ENCODE measurements around the gene GOLGA8Q. TPM values are rescaled to one million over a fixed set of nuclear protein-coding genes. Genes with fewer than 3 reads are reported as not detected.
"Not testable (repeated sequence)": the region's sequence is repeated elsewhere in the genome, so short reads cannot be mapped to it uniquely, and the experiment has no call there.

GOLGA8Q gene, protein sequence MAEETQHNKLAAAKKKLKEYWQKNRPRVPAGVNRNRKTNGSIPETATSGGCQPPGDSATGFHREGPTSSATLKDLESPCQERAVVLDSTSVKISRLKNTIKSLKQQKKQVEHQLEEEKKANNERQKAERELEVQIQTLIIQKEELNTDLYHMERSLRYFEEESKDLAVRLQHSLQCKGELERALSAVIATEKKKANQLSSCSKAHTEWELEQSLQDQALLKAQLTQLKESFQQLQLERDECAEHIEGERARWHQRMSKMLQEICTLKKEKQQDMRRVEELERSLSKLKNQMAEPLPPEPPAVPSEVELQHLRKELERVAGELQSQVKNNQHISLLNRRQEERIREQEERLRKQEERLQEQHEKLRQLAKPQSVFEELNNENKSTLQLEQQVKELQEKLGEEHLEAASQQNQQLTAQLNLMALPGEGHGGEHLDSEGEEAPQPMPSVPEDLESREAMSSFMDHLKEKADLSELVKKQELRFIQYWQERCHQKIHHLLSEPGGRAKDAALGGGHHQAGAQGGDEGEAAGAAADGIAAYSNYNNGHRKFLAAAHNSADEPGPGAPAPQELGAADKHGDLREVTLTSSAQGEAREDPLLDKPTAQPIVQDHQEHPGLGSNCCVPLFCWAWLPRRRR
- 7.2 and 8.0 TPM in 2 replicates for total RNA-seq

DNA sequence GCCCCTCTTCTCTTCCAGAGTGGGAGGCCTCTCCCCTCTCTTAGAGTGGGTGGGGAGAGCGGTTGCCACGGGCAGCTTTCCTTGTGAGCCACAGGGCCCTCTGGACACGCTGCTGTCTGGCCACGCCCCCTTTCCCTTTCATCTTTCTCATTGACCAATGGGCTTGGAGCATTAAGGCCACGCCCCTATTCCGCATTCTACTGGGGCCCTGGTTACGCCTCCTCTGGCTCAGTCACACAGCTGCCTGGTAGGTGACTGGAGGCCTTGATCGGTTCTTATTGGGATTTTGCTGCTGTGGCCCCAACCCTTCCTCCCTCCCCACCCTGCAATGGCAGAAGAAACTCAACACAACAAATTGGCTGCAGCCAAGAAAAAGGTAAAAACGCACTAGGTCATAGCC lies at the start of gene GOLGA8Q:
GOLGA8Q (plus strand) TSS at position 301 of the 400 bp plus-strand sequence; CDS start at position 329, 28 bp downstream.
- intact Hi-C loops (cut with micrococcal nuclease), result not testable (repeated sequence)

DNA sequence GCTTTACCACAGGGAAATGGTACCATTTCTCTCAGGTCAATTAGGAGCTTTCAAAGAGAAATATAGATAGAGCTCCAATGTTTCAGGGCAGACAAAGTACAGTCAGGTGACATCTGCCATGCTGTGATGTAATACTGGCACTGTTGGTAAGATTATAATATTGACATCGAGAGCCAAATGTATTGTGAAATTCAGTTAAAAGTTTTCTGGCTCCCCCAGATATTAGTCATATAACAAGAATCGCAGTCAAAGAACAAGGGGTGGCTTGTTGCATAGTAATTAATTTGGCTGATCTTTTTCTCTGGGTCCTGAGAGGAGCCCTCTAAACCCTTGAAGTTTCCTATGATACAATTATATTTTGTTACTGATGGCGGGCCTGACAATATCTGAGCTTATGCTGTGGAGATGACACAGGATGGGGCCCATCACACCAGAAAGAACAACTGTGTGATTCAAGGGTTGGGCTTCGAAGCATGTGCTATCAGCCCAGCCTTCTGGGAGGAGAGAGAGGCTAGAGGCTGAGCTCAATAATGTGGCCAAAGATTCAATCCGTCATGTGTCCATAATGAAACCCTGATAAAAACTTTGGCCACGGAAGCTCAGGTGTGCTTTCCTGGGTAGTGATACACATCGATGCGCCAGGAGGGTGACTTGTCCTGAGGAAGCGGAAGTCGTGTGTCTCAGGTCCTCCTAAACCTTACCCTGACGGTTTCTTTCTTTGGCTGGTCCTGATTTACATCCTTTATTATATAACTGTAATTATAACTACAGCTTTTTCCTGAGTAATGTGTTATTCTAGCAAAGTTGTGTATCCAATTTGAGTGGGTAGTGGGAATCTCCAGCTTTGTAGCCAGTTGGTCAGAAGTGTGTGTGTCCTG lies 48.7 kb upstream of the GOLGA8Q start:
- intact Hi-C loops (cut with micrococcal nuclease), result not testable (repeated sequence)

DNA sequence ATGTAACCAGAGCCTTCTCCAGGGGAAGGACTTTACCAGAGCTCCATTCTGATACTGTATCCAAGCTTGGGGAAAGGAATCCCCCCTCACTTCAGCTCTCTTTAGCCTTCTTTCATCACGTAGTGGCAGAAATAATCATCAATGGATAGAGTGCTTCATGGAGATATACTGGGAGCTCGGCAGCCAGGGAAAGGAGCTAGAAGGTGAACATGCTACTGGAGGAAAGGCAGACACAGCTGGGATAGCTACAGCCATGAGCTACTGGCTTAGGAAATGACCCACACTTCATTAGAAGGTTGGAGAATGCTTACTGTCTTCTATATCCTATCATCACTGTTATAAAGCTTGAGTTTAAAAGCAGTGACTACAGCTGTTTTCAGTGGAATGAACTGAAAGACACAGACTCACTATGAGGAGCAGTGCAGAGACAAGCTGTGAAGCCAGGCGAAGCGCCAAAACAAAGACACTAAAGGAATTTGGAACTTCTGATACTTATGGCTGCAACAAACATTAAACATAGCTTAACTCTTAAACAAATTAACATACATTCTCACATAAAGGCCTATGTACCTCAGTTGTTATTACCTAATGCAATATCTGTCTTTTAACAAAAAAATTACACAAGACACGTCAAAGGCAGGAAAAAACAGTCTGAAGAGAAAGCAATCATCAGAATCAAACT lies 47.5 kb upstream of the GOLGA8Q start:
- intact Hi-C loops (cut with micrococcal nuclease), result not testable (repeated sequence)

DNA sequence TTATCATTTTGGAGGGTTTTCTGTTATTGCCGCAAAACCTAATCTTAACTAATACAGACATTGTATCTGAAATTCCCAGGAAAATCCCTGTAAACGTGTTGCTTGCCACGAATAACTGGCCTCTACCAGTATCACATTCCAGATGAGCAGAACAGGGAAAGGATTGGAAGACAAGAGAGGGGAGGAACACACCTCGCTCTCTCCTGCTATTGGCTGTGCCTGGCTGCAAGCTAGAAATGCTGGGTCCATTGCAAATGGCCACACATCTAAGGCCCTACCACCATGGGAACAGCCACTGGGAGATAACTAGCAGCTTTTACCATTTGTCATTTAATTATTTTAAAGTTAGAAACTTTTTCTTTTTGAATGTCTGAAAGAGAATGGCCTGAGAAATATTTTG lies 37.3 kb upstream of the GOLGA8Q start:
- intact Hi-C loops (cut with micrococcal nuclease), result not testable (repeated sequence)

DNA sequence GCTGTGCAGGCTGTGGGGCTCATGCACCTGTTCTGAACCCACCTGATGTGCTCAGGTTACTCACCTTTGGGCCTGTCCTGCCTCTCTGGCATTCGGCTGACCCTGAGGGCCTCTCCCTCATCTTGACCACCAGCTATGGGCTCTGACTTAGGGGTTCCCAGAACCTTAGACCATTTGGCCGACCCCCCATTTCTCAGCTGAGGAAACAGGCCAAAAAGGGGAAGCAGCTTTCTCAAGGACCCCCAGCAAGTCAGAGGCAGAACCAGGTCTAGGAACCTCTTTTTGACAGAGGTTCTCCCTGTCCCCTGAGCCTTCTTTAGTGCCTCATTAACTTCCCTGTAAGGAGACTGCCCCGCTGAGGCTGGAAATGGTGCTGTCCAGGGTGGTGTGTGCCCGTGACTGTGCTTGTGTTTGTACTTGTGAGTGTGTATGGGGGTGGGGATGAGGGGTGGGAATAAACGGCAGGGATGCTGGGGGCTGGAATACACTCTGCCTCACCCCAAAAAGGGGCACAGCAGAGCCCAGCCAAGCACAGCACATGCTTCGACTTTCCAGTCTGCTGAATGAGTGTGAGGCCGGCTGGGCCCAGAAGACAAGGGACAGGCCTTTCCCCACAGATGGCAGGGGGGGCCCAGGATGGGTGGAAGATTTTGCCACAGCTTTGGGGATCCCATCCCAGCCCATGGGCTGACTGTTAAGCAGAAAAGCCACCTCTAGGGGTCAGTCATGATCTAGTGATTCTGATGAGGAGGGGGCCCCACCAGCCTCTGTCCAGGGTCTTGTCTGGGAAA lies 28.2 kb upstream of the GOLGA8Q start:
- intact Hi-C loops (cut with micrococcal nuclease), result not testable (repeated sequence)

DNA sequence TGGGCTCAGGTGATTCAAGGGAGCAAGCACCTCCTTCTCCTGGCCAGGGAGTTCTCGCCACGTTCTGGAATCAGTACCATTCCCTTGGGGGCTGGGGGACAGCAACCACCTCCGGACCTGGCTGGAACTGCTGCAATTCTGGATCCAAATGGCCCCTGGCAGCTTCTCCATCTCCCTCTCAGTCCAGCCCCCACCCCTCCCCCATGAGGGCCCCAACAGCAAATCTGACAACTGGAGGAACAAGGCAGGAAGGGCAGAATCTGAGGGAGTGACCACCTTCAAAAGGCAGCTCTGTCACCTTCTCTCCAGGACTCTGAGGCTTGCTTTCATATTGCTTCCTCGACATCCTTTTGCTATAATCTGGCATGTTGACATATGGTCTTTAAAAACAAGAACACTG lies 25.9 kb upstream of the GOLGA8Q start:
- intact Hi-C loops (cut with micrococcal nuclease), result not testable (repeated sequence)

DNA sequence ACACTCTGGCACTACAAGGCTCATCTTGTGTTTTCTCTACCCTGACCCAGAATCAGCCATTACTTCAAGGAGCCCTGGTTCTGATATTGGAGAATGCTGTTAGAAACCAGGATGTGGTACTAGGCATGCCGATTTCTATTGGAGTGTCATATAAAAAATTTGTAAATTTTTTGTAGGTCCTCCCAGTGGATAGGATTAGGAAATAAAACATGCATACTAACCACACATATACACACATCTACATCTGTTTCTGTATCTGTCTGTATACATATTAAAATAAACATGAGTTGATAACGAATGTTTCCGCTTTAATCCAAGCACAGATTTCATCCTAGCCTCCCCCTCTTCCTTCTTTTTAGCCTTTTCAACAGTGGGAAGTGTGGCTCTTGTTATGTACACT lies 22.8 kb upstream of the GOLGA8Q start:
- intact Hi-C loops (cut with micrococcal nuclease), result not testable (repeated sequence)

DNA sequence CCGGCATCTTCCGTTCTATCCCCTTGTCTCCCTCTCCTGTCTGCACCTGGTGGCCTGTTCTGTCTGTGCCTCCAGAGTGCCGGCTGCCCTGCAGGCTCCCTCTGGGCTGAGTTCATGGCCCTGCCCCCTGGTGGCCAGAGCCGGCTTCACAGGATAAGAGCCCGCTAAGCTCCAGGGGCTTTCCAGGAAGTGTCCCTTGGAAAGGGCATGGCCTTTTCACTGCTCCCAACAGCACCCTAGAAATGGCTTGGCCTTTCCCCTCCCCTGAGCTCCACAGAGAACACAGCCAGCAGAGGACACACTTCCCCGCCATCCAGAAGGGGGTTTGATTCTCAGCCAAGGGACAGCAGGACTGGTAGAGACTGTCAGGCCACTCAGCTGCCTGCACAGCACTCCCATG lies 15.1 kb downstream of the GOLGA8Q start:
- intact Hi-C loops (cut with micrococcal nuclease), result not testable (repeated sequence)

DNA sequence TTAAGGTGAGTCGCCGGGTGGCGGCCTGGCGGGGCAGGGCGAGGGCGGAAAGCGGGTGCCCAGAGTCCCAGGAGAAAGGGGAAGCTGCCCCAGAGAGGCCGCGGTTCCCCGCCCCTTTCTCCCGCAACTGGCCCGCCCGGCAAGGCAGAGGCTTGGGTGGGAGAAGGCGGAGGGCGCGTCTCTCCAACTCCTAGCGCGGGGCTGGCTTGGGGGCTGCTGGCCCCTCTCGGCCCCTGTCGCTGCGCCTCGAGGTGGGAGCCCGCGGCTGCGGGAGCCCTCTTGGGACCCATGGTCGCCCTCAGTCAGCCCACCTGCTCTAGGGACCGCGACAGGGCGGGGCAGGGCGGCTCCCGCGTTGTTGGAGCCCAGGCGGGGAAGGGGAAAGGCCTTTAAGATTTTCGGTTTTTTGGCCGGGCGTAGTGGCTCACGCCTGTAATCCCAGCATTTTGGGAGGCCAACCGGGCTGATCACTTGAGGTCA lies 21.2 kb downstream of the GOLGA8Q start:
- intact Hi-C loops (cut with micrococcal nuclease), result not testable (repeated sequence)

DNA sequence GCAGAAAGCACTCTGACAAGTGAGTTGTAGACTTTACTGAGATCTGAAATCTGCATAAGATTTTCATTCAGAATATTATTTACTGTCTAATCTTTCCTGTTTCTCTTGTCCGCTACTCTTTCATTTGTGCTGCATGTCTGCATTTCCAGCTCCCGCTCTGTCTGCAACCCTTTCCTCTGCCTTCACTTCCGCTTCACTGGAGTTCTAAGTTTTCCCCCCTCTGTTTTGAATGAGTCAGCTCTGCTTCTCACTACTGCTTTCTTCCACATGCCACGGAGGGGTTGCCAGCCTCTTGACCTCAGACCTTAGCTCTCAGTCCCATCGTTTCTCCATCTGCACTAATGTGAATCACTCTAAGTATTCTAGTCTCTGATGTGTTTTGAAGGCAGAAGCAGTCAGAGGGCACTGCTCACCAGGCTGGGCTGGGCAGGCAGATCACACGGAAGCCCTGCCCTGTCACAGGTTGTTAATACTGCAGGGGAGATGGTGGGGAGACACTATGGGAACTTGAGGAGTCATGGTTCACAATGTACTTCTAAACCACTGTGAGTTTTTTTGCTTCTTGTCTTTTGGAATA lies 27.6 kb downstream of the GOLGA8Q start:
- intact Hi-C loops (cut with micrococcal nuclease), result not testable (repeated sequence)

DNA sequence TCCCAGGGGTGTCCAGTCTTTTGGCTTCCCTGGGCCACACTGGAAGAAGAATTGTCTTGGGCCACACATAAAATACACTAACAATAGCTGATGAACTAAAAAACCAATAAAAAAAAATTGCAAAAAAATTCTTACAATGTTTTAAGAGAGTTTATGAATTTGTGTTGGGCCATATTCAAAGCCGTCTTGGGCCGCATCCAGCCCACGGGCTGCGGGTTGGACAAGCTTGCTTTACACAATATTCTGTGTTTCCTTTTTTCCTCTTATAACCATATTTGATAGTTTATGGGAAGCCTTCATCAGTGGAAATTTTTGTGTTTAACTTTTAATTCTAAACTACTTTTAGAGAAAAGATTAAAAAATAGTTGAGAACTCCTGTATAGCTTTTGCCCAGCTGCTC lies 28.9 kb downstream of the GOLGA8Q start:
- intact Hi-C loops (cut with micrococcal nuclease), result not testable (repeated sequence)

DNA sequence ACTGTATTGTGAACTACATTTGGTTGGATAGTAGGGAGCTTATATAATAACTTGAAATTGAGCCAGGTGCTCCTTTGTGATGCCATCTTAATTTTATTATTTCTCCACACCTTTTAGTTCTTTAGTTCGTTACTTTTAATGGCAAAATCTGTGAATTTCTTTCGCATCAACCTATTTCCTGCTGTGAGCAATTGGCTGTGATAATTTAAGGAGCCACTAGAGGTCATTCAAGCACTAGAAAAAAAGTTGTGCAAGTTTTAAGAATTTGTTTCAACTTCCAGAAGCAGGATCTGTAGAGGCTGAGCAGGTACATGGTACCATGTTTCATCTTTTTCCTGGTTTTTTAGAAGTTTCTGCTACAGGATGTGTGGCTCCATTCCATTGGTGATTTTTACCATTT lies 47.1 kb downstream of the GOLGA8Q start:
- intact Hi-C loops (cut with micrococcal nuclease), result not testable (repeated sequence)

DNA sequence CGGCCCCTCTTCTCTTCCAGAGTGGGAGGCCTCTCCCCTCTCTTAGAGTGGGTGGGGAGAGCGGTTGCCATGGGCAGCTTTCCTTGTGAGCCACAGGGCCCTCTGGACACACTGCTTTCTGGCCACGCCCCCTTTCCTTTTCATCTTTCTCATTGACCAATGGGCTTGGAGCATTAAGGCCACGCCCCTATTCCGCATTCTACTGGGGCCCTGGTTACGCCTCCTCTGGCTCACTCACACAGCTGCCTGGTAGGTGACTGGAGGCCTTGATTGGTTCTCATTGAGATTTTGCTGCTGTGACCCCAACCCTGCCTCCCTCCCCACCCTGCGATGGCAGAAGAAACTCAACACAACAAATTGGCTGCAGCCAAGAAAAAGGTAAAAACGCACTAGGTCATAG lies 51.9 kb downstream of the GOLGA8Q start, which contains the start of gene GOLGA8H:
GOLGA8H (plus strand) TSS at position 233 of the 400 bp plus-strand sequence; CDS start at position 331, 98 bp downstream.
- intact Hi-C loops (cut with micrococcal nuclease), result not testable (repeated sequence)

Other genes starting within 250 kb of the GOLGA8Q start
- gene CHRFAM7A, start 158.5 kb upstream of the GOLGA8Q start, total RNA-seq, result 0.78 TPM in 1 of 2 replicates, not detected in the other
- 8.4 and 11.5 TPM in 2 replicates for gene GOLGA8R, start 137.8 kb upstream of the GOLGA8Q start, total RNA-seq
- gene GOLGA8H, start 52.0 kb downstream of the GOLGA8Q start, total RNA-seq, result 0.12 TPM in 1 of 2 replicates, not detected in the other